ENCODE measurements around the gene PKIB. TPM values are rescaled to one million over a fixed set of nuclear protein-coding genes. Genes with fewer than 3 reads are reported as not detected.

The PKIB gene
- total and polyA plus RNA-seq, 4 donors = 2.5 to 5.1 (median 3.0) TPM

- TF ChIP-seq CTCF (IDR thresholded peaks at IDR 0.05; ENCODE audit: low read depth, low read length, missing input control) (no peak), SP1 (IDR thresholded peaks at IDR 0.05) (no peak), HNF4A (conservative IDR thresholded peaks at IDR 0.05) (no peak), NR2F2 (IDR thresholded peaks at IDR 0.05) (no peak)
These were observed 107.1 kb downstream of the PKIB start (continued) for GRCh38 chr6:122717350-122717749.

DNA sequence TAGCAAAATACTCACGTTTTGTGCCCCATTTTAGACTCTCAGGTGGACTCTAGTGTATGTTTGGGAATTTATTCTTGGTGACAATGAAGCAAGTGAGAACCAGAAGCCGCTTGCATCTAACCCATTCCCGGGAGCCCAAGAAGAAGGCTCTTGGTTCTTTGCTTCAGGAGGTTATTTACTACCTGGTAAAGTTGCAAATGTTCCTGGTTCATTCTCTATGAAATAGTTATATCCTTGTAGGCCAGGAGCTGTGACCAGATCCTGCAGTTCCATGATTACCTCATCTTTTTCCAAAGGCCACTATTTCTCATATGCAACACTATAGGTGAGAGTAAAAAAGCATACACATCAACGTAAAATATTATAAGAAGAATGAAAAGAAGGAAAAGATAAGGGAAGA is 108.4 kb downstream of the PKIB start:
- 83% methylated on average over 4 of the region's 4 CpGs for WGBS
- Histone ChIP-seq H3K27ac (ENCODE audit: low read depth in 1 of 2, low read length in 2 of 2) (no peak overlapping the region), H3K27me3 (ENCODE audit: control insufficient read depth in 4 of 4, insufficient read depth in 4 of 4, low read length in 3 of 4) (no peaks in the 10 kb centered on the region), H3K9ac (ENCODE audit: low read depth in 1 of 2, low read length in 2 of 2) (no peak overlapping the region), H3K36me3 (ENCODE audit: control insufficient read depth in 4 of 4, insufficient read depth in 3 of 4, low read depth in 1 of 4, low read length in 3 of 4) (no peaks in the 10 kb centered on the region), H3K4me3 (ENCODE audit: low read depth in 1 of 3, low read length in 3 of 3) (no peak overlapping the region), H3K4me1 (ENCODE audit: control insufficient read depth in 4 of 4, insufficient read depth in 4 of 4, low read length in 3 of 4) (no peaks in the 10 kb centered on the region), H3K9me3 (ENCODE audit: control insufficient read depth in 4 of 4, low read length in 3 of 4) (no peaks in the 10 kb centered on the region)
- TF ChIP-seq RXRA (IDR thresholded peaks at IDR 0.05) (no peak), JUND (IDR thresholded peaks at IDR 0.05) (no peak), FOXA2 (IDR thresholded peaks at IDR 0.05) (no peak), HNF4G (IDR thresholded peaks at IDR 0.05) (no peak), FOXA1 (IDR thresholded peaks at IDR 0.05) (no peak), ZBTB33 (IDR thresholded peaks at IDR 0.05) (no peak), GABPA (IDR thresholded peaks at IDR 0.05 in 1 of 2, conservative IDR thresholded peaks at IDR 0.05 in 1 of 2) (no peak), TAF1 (conservative IDR thresholded peaks at IDR 0.05) (no peak), HNF4A (conservative IDR thresholded peaks at IDR 0.05) (no peak)
- no peak for DNase-seq (ENCODE audit: low spot score)

DNA sequence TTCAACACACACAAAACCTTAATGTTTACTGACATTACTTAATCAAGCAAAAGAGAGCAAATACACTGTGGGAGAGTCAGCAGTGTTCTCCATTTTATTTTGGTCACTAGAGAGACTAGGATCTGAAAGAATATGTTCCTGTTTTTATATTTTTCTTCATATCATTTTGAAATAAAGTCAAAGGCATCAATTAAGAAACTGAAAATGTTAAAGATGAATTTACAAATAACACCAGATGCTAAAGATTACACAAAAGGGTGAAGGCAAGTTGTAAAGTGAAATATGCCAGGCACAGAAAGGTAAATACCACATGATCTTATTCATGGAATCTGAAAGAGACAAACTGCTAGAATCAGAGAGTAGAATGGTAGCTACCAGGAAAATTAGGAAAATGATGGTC is 109.0 kb downstream of the PKIB start:
- Histone ChIP-seq H3K9me3 (ENCODE audit: control insufficient read depth in 4 of 4, low read length in 3 of 4) (no peaks in the 10 kb centered on the region), H3K9ac (ENCODE audit: low read depth in 1 of 2, low read length in 2 of 2) (no peak overlapping the region), H3K4me3 (ENCODE audit: low read depth in 1 of 3, low read length in 3 of 3) (no peak overlapping the region), H3K36me3 (ENCODE audit: control insufficient read depth in 4 of 4, insufficient read depth in 3 of 4, low read depth in 1 of 4, low read length in 3 of 4) (no peaks in the 10 kb centered on the region), H3K4me1 (ENCODE audit: control insufficient read depth in 4 of 4, insufficient read depth in 4 of 4, low read length in 3 of 4) (no peaks in the 10 kb centered on the region), H3K27ac (ENCODE audit: low read depth in 1 of 2, low read length in 2 of 2) (no peak overlapping the region), H3K27me3 (ENCODE audit: control insufficient read depth in 4 of 4, insufficient read depth in 4 of 4, low read length in 3 of 4) (no peaks in the 10 kb centered on the region)
- DNase-seq (ENCODE audit: low spot score) = no peak
- no peak for TF ChIP-seq ZBTB33 (IDR thresholded peaks at IDR 0.05)
- TF ChIP-seq ATF3 (IDR thresholded peaks at IDR 0.05) = no peak
- no peak for TF ChIP-seq JUND (IDR thresholded peaks at IDR 0.05)
- TF ChIP-seq HNF4G (IDR thresholded peaks at IDR 0.05) = no peak
